ENCODE data around the gene BRINP1.

Gene BRINP1

GRCh38 chr9:119126040-119126439, 243.2 kb downstream of the BRINP1 start:
- Histone ChIP-seq H3K4me1 (peaks cover under 1% of the 10 kb centered on the region), H3K4me3 (ENCODE audit: low read depth, low read length) (no peak overlapping the region), H3K4me2 (ENCODE audit: low read length) (no peak overlapping the region), H3K27ac (no peak overlapping the region), H3K9me3 (ENCODE audit: control insufficient read depth, low read length) (no peaks in the 10 kb centered on the region), H3K27me3 (ENCODE audit: control insufficient read depth, insufficient read depth, low read length) (no peaks in the 10 kb centered on the region), H3K36me3 (ENCODE audit: control insufficient read depth, insufficient read depth, low read length) (no peaks in the 10 kb centered on the region), H3K79me2 (no peaks in the 10 kb centered on the region), H2AFZ (no peak overlapping the region), H3K9ac (no peak overlapping the region)
- no peak for TF ChIP-seq CTCF (IDR thresholded peaks at IDR 0.05)

GRCh38 chr9:119121899-119122298, 247.3 kb downstream of the BRINP1 start:
- H3K4me3 ChIP-seq (ENCODE audit: low read depth, low read length) = no peak overlapping the region
- H3K27me3 ChIP-seq (ENCODE audit: control insufficient read depth, insufficient read depth, low read length) = no peaks in the 10 kb centered on the region
- no peak overlapping the region for H3K27ac ChIP-seq
- H3K36me3 ChIP-seq (ENCODE audit: control insufficient read depth, insufficient read depth, low read length) = no peaks in the 10 kb centered on the region
- H2AFZ ChIP-seq = no peak overlapping the region
- no peak overlapping the region for H3K9ac ChIP-seq
- H3K9me3 ChIP-seq (ENCODE audit: control insufficient read depth, low read length) = no peaks in the 10 kb centered on the region
- no peak for TF ChIP-seq CTCF (IDR thresholded peaks at IDR 0.05)
- H3K79me2 ChIP-seq = no peaks in the 10 kb centered on the region
- H3K4me1 ChIP-seq = no peaks in the 10 kb centered on the region
- H3K4me2 ChIP-seq (ENCODE audit: low read length) = no peak overlapping the region

- Histone ChIP-seq H3K4me2 (ENCODE audit: low read length) (no peak overlapping the region), H3K9me3 (ENCODE audit: control insufficient read depth, low read length) (no peaks in the 10 kb centered on the region), H3K27ac (no peak overlapping the region), H3K27me3 (ENCODE audit: control insufficient read depth, insufficient read depth, low read length) (no peaks in the 10 kb centered on the region), H3K4me1 (no peaks in the 10 kb centered on the region), H3K4me3 (ENCODE audit: low read depth, low read length) (no peak overlapping the region), H3K79me2 (no peaks in the 10 kb centered on the region), H3K9ac (no peak overlapping the region), H3K36me3 (ENCODE audit: control insufficient read depth, insufficient read depth, low read length) (no peaks in the 10 kb centered on the region), H2AFZ (no peak overlapping the region)
- TF ChIP-seq CTCF (IDR thresholded peaks at IDR 0.05) = no peak
Measured at GRCh38 chr9:119117409-119117808, 251.8 kb downstream of the BRINP1 start.

All from parathyroid adenoma (tissue), 2 donors.